Astrocyte of the cerebellum (primary cell): ENCODE measurements around the gene SMIM41.
A peak's percentile ranks its signal among the peaks of the same experiment; 100 is the strongest.

Experiments used
- DNase-seq: peaks from one replicate; pipeline ENCODE4 v3.0.0-alpha.2; 2011; ENCODE audit warnings: low read depth
- H3K4me3 ChIP-seq: 2 replicates; pipeline ENCODE4 v1.5.1; 2011; ENCODE audit warnings: mild to moderate bottlenecking, low read depth, low read length, moderate library complexity
- CTCF ChIP-seq: IDR thresholded peaks from 2 replicates; pipeline ENCODE4 v1.5.1; 2012; ENCODE audit warnings: low read length, low read depth, moderate library complexity, mild to moderate bottlenecking; ENCODE audit errors: missing control alignments
- in situ Hi-C: cut with HindIII; loops from 2 replicates; pipeline ENCODE4 v1.10.0; 2017; ENCODE audit warnings: low sequenced_read_pairs

Gene SMIM41

GRCh38 chr12:52119398-52120254 lies 40.1 kb downstream of the SMIM41 start:
- no peak for DNase-seq
- peak; percentile 53 for TF ChIP-seq CTCF
- no peak overlapping the region for H3K4me3 ChIP-seq
- in situ Hi-C loops = loop anchor here (5.0 kb wide), 1 partner anchor 97 kb away; no protein-coding TSS in a partner anchor

GRCh38 chr12:52120951-52121823 lies 41.7 kb downstream of the SMIM41 start:
- no peak for DNase-seq
- in situ Hi-C loops = no loop called here
- no peak overlapping the region for H3K4me3 ChIP-seq
- no peak for TF ChIP-seq CTCF

- no peak overlapping the region for H3K4me3 ChIP-seq
- in situ Hi-C loops = no loop called here
- peak; percentile 74 for TF ChIP-seq CTCF
Observed at GRCh38 chr12:52121824-52122539, 42.5 kb downstream of the SMIM41 start.

GRCh38 chr12:52122540-52122871 lies 43.0 kb downstream of the SMIM41 start:
- in situ Hi-C loops = no loop called here
- no peak overlapping the region for H3K4me3 ChIP-seq
- TF ChIP-seq CTCF = no peak
- no peak for DNase-seq

More at GRCh38 chr12:52121824-52122539, 42.5 kb downstream of the SMIM41 start:
- DNase-seq = no peak

GRCh38 chr12:52122904-52123303 lies 43.4 kb downstream of the SMIM41 start:
- in situ Hi-C loops = no loop called here
- no peak for DNase-seq
- TF ChIP-seq CTCF = no peak
- H3K4me3 ChIP-seq = no peak overlapping the region
